GM23338 (cell line): ENCODE results near the gene SPRED2.

Experiments used
- EZH2 ChIP-seq: fragments of 200-600 bp; sonication (generic); IDR thresholded peaks from one replicate; pipeline ENCODE4 v1.8.0; 2017; ENCODE audit warnings: antibody characterized with exemption, mild to moderate bottlenecking, low read depth; ENCODE audit not compliant: unreplicated experiment
- EZH2phosphoT487 ChIP-seq: fragments of 200-600 bp; sonication (generic); IDR thresholded peaks from one replicate; pipeline ENCODE4 v1.8.1; 2018; ENCODE audit warnings: antibody characterized with exemption; ENCODE audit not compliant: unreplicated experiment
- POLR2AphosphoS5 ChIP-seq: IDR thresholded peaks from 2 replicates; pipeline ENCODE4 v1.6.1; 2016; ENCODE audit warnings: antibody characterized with exemption, low read depth
- TF ChIP-seq, protein P1 (sequence below), 2 experiments: fragments of 200-600 bp in 1 of 2; sonication (generic) in 1 of 2; conservative IDR thresholded peaks; 2 replicates each; pipeline versions ENCODE4 v1.5.1 to v1.6.1; 2016 to 2017; ENCODE audit warnings: antibody characterized with exemption in 2 of 2, low read depth in 2 of 2, mild to moderate bottlenecking in 2 of 2, moderate library complexity in 1 of 2

DNA sequence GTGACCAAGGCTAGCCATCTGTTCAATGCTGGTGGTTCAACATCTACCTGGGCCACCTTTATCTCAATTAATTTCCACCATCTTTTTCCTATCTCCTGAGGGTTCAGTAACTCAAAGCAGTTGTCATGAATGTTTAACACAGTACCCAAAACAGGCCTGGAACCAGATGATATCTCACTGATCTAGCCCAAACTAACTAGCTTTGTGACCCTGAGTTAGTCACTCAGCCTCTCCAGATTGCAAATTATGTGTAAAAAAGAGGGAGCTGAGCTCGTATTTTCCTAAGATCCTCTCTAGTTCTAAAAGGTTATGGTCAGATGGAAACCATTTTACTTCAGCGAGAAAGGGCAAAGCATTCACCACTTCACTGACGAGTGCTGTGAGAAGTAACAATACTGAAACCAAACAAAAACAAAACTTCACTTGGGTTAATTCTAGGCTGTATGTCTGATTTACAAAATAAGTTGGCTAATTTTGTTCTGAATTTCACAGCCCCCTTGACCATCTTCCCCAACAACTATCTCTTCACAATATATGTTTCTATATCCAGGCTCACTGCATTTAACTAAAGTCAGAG is 14.8 kb downstream of the SPRED2 start:
- TF ChIP-seq EZH2 (no peak), POLR2AphosphoS5 (no peak), EZH2phosphoT487 (no peak)
- TF ChIP-seq, protein P1, sequence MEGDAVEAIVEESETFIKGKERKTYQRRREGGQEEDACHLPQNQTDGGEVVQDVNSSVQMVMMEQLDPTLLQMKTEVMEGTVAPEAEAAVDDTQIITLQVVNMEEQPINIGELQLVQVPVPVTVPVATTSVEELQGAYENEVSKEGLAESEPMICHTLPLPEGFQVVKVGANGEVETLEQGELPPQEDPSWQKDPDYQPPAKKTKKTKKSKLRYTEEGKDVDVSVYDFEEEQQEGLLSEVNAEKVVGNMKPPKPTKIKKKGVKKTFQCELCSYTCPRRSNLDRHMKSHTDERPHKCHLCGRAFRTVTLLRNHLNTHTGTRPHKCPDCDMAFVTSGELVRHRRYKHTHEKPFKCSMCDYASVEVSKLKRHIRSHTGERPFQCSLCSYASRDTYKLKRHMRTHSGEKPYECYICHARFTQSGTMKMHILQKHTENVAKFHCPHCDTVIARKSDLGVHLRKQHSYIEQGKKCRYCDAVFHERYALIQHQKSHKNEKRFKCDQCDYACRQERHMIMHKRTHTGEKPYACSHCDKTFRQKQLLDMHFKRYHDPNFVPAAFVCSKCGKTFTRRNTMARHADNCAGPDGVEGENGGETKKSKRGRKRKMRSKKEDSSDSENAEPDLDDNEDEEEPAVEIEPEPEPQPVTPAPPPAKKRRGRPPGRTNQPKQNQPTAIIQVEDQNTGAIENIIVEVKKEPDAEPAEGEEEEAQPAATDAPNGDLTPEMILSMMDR (conservative IDR thresholded peaks at IDR 0.05; ENCODE audit: low read depth in 2 of 2): no peak
